H9 (cell line): ENCODE results near the gene AHDC1. TPM values are rescaled to one million over a fixed set of nuclear protein-coding genes. Genes with fewer than 3 reads are reported as not detected.

Experiments
- DNase-seq: peaks from one replicate; pipeline ENCODE4 v3.0.0-alpha.2; 2017
- H2AFZ ChIP-seq: one replicate; pipeline ENCODE4 v1.6.1; 2013; ENCODE audit warnings: mild to moderate bottlenecking, low read length, control low read depth, moderate library complexity
- H2AK5ac ChIP-seq: 2 replicates; pipeline ENCODE4 v1.6.1; 2013; ENCODE audit warnings: low read length, control low read depth, mixed read lengths; ENCODE audit not compliant: insufficient read length
- H2BK120ac ChIP-seq: one replicate; pipeline ENCODE4 v1.6.1; 2013; ENCODE audit warnings: low read depth, mild to moderate bottlenecking, low read length, control low read depth, inconsistent platforms; ENCODE audit not compliant: poor library complexity, severe bottlenecking
- H2BK12ac ChIP-seq: 2 replicates; pipeline ENCODE4 v1.6.1; 2013; ENCODE audit warnings: low read length, control low read depth, mixed read lengths, low read depth; ENCODE audit not compliant: insufficient read length
- H2BK15ac ChIP-seq: 2 replicates; pipeline ENCODE4 v1.6.1; 2013; ENCODE audit warnings: low read depth, low read length, control low read depth
- H2BK20ac ChIP-seq: one replicate; pipeline ENCODE4 v1.6.1; 2013; ENCODE audit warnings: low read depth, mild to moderate bottlenecking, low read length, control low read depth, inconsistent platforms; ENCODE audit not compliant: poor library complexity, severe bottlenecking
- H2BK5ac ChIP-seq: 2 replicates; pipeline ENCODE4 v1.6.1; 2013; ENCODE audit warnings: low read length, control low read depth, mixed read lengths; ENCODE audit not compliant: insufficient read length
- H3K14ac ChIP-seq: 2 replicates; pipeline ENCODE4 v1.6.1; 2013; ENCODE audit warnings: low read length, control low read depth; ENCODE audit not compliant: insufficient read depth
- H3K18ac ChIP-seq: 2 replicates; pipeline ENCODE4 v1.6.1; 2013; ENCODE audit warnings: low read depth, mild to moderate bottlenecking, mixed read lengths, low read length, control low read depth; ENCODE audit not compliant: insufficient read length
- H3K23ac ChIP-seq: 2 replicates; pipeline ENCODE4 v1.6.1; 2013; ENCODE audit warnings: low read length, control low read depth, mixed read lengths, low read depth; ENCODE audit not compliant: insufficient read length
- H3K23me2 ChIP-seq: 2 replicates; pipeline ENCODE4 v1.6.1; 2013; ENCODE audit warnings: low read depth, mild to moderate bottlenecking, mixed read lengths, low read length, control low read depth; ENCODE audit not compliant: insufficient read length, poor library complexity, severe bottlenecking
- H3K27ac ChIP-seq: 2 replicates; pipeline ENCODE4 v1.5.1; 2013; ENCODE audit warnings: low read length, control low read depth, mixed read lengths, low read depth; ENCODE audit not compliant: insufficient read length
- H3K27me3 ChIP-seq: 2 replicates; pipeline ENCODE4 v1.6.1; 2013; ENCODE audit warnings: low read length, control low read depth, inconsistent platforms; ENCODE audit not compliant: insufficient read depth
- H3K4ac ChIP-seq: 2 replicates; pipeline ENCODE4 v1.6.1; 2013; ENCODE audit warnings: low read depth, mild to moderate bottlenecking, control low read depth, inconsistent platforms, low read length, moderate library complexity
- H3K4me1 ChIP-seq: 2 replicates; pipeline ENCODE4 v1.6.1; 2013; ENCODE audit warnings: low read length, control low read depth, inconsistent platforms; ENCODE audit not compliant: insufficient read depth
- H3K4me2 ChIP-seq: 2 replicates; pipeline ENCODE4 v1.6.1; 2013; ENCODE audit warnings: low read length, control low read depth, mixed read lengths; ENCODE audit not compliant: insufficient read length, insufficient read depth
- H3K56ac ChIP-seq: 2 replicates; pipeline ENCODE4 v1.6.1; 2013; ENCODE audit warnings: low read depth, mild to moderate bottlenecking, mixed read lengths, low read length, control low read depth; ENCODE audit not compliant: insufficient read length
- H3K79me1 ChIP-seq: 2 replicates; pipeline ENCODE4 v1.6.1; 2013; ENCODE audit warnings: low read depth, mild to moderate bottlenecking, moderate library complexity, low read length, control low read depth, inconsistent platforms; ENCODE audit not compliant: insufficient read depth, poor library complexity, severe bottlenecking
- H3K79me2 ChIP-seq: 2 replicates; pipeline ENCODE4 v1.6.1; 2013; ENCODE audit warnings: low read length, control low read depth, inconsistent platforms; ENCODE audit not compliant: insufficient read depth
- H3K9ac ChIP-seq: 2 replicates; pipeline ENCODE4 v1.6.1; 2013; ENCODE audit warnings: low read length, control low read depth, mixed read lengths; ENCODE audit not compliant: insufficient read length; ENCODE audit errors: extremely low read depth
- H3K9me3 ChIP-seq: one replicate; pipeline ENCODE4 v1.6.1; 2013; ENCODE audit warnings: low read depth, low read length, inconsistent platforms; ENCODE audit not compliant: control insufficient read depth
- H3T11ph ChIP-seq: one replicate; pipeline ENCODE4 v1.6.1; 2013; ENCODE audit warnings: mild to moderate bottlenecking, low read length, control low read depth, inconsistent platforms
- H4K20me1 ChIP-seq: one replicate; pipeline ENCODE4 v1.6.1; 2013; ENCODE audit not compliant: control insufficient read depth, insufficient read length, insufficient read depth
- H4K5ac ChIP-seq: 2 replicates; pipeline ENCODE4 v1.6.1; 2013; ENCODE audit warnings: low read depth, mild to moderate bottlenecking, mixed read lengths, low read length, control low read depth; ENCODE audit not compliant: insufficient read length
- H4K8ac ChIP-seq: replicated peaks from 2 replicates; pipeline ENCODE4 v1.6.1; 2013; ENCODE audit warnings: low read length, control low read depth, mixed read lengths, low read depth; ENCODE audit not compliant: insufficient read length
- H4K91ac ChIP-seq: 2 replicates; pipeline ENCODE4 v1.6.1; 2013; ENCODE audit warnings: low read depth, mild to moderate bottlenecking, moderate library complexity, mixed read lengths, low read length, control low read depth; ENCODE audit not compliant: insufficient read length
- H3K27ac Mint-ChIP-seq, 3 experiments: 2 replicates in 2 of 3; 3 replicates in 1 of 3; pipeline ENCODE4 v1.8.0; 2020 to 2021; ENCODE audit warnings: mixed read lengths in 3 of 3, mild to moderate bottlenecking in 1 of 3, moderate library complexity in 1 of 3
- H3K27me3 Mint-ChIP-seq: 2 replicates; pipeline ENCODE4 v1.8.0; 2021; ENCODE audit warnings: low read depth, mild to moderate bottlenecking, moderate library complexity, mixed read lengths
- H3K36me3 Mint-ChIP-seq, 3 experiments: 2 replicates in 2 of 3; 3 replicates in 1 of 3; pipeline ENCODE4 v1.8.0; 2020 to 2021; ENCODE audit warnings: low read depth in 3 of 3, mixed read lengths in 3 of 3; ENCODE audit not compliant: insufficient read depth in 1 of 3
- H3K4me1 Mint-ChIP-seq, 2 experiments: 2 replicates each; pipeline ENCODE4 v1.8.0; 2020; ENCODE audit warnings: mixed read lengths in 2 of 2
- H3K4me3 Mint-ChIP-seq, 2 experiments: 2 replicates in 1 of 2; 3 replicates in 1 of 2; pipeline ENCODE4 v1.8.0; 2020 to 2021; ENCODE audit warnings: mild to moderate bottlenecking in 2 of 2, mixed read lengths in 2 of 2, moderate library complexity in 1 of 2
- H3K9me3 Mint-ChIP-seq, 2 experiments: 2 replicates in 1 of 2; 3 replicates in 1 of 2; pipeline ENCODE4 v1.8.0; 2020; ENCODE audit warnings: mild to moderate bottlenecking in 2 of 2, mixed read lengths in 2 of 2, moderate library complexity in 1 of 2
- WGBS: extraction: QIAGEN DNeasy Blood & Tissue Kit; methylation state at CpG from one replicate; pipeline ENCODE4 v1.1.7; 2013; ENCODE audit warnings: missing lambda C conversion rate, low lambda C conversion rate, mixed read lengths; ENCODE audit not compliant: insufficient read length; ENCODE audit errors: extremely low coverage; 5-methylcytosine and 5-hydroxymethylcytosine counted together
- total RNA-seq: library from RNA; stranded (reverse); gene quantifications from 2 replicates; pipeline ENCODE4 v1.2.1, GENCODE V29; 2021
- TF ChIP-seq, protein P1 (sequence below): fragments of 200-600 bp; sonication (generic); conservative IDR thresholded peaks from 3 replicates; pipeline ENCODE4 v1.8.0; 2021; ENCODE audit warnings: antibody characterized with exemption, mild to moderate bottlenecking

The AHDC1 gene
- total RNA-seq, 1 experiment from 2014 or later, result 29.4 TPM

DNA sequence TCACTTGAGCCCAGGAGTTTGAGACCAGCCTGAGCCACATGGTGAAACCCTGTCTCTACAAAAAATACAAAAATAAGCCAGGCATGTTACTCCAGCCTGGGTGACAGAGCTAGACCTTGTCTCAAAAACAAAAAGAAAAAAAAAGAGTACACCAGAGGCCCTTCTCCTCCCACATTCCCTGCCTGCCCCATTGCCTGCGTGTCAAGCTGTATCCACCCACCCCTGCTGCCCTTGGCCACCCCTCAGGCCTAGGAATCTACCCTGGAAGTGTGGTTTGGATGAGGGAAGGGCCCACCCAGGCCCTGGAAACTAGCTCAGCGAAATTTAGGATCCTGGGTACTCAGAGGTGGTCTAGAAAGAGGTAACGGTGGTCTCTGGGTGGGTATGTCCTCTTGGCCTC lies 88.3 kb downstream of the AHDC1 start:
- no peaks in the 10 kb centered on the region for H3K4me1 ChIP-seq
- H4K5ac ChIP-seq, result no peak overlapping the region
- no peaks in the 10 kb centered on the region for H3K27me3 Mint-ChIP-seq
- WGBS, result no CpG with 5 or more reads among the region's 3 CpGs
- H4K8ac ChIP-seq, result no peak overlapping the region
- H2BK20ac ChIP-seq, result no peak overlapping the region
- TF ChIP-seq, protein P1, sequence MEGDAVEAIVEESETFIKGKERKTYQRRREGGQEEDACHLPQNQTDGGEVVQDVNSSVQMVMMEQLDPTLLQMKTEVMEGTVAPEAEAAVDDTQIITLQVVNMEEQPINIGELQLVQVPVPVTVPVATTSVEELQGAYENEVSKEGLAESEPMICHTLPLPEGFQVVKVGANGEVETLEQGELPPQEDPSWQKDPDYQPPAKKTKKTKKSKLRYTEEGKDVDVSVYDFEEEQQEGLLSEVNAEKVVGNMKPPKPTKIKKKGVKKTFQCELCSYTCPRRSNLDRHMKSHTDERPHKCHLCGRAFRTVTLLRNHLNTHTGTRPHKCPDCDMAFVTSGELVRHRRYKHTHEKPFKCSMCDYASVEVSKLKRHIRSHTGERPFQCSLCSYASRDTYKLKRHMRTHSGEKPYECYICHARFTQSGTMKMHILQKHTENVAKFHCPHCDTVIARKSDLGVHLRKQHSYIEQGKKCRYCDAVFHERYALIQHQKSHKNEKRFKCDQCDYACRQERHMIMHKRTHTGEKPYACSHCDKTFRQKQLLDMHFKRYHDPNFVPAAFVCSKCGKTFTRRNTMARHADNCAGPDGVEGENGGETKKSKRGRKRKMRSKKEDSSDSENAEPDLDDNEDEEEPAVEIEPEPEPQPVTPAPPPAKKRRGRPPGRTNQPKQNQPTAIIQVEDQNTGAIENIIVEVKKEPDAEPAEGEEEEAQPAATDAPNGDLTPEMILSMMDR, result no peak
- H3K4ac ChIP-seq, result no peak overlapping the region
- H3K4me2 ChIP-seq, result no peak overlapping the region
- no peak overlapping the region for H3K14ac ChIP-seq
- no peak overlapping the region for H2AK5ac ChIP-seq
- H3K36me3 Mint-ChIP-seq, result no peaks in the 10 kb centered on the region
- no peak overlapping the region for H2AFZ ChIP-seq
- H3K9me3 Mint-ChIP-seq, result no peaks in the 10 kb centered on the region
- no peaks in the 10 kb centered on the region for H3K23me2 ChIP-seq
- H2BK15ac ChIP-seq, result no peak overlapping the region
- H3K79me1 ChIP-seq, result no peaks in the 10 kb centered on the region
- H3K18ac ChIP-seq, result no peak overlapping the region
- no peak overlapping the region for H2BK5ac ChIP-seq
- no peak overlapping the region for H3K56ac ChIP-seq
- H3K23ac ChIP-seq, result no peak overlapping the region
- H3T11ph ChIP-seq, result no peak overlapping the region
- H3K27me3 ChIP-seq, result no peaks in the 10 kb centered on the region
- H3K27ac ChIP-seq, result no peak overlapping the region
- peaks cover 17 to 33% of the 10 kb centered on the region in 2 experiments for H3K4me1 Mint-ChIP-seq
- no peak overlapping the region for H4K91ac ChIP-seq
- no peak overlapping the region for H3K9ac ChIP-seq
- no peak for DNase-seq
- peak overlapping the region in 1 of 3 experiments; percentile 36; a peak in 1 of 7 replicates for H3K27ac Mint-ChIP-seq
- no peaks in the 10 kb centered on the region for H4K20me1 ChIP-seq
- H3K79me2 ChIP-seq, result no peaks in the 10 kb centered on the region
- H2BK12ac ChIP-seq, result no peak overlapping the region
- H3K4me3 Mint-ChIP-seq, result no peak overlapping the region
- H3K9me3 ChIP-seq, result no peaks in the 10 kb centered on the region
- no peak overlapping the region for H2BK120ac ChIP-seq
